Mucosa of gallbladder (tissue), 1 donor: ENCODE data around the gene HOXD12. TPM values are rescaled to one million over a fixed set of nuclear protein-coding genes. Genes with fewer than 3 reads are reported as not detected.

ENCODE experiments used
- DNase-seq: peaks from one replicate; pipeline ENCODE4 v3.0.0-alpha.2; 2020; ENCODE audit warnings: low spot score
- total RNA-seq: library from RNA; stranded (reverse); gene quantifications from one replicate; pipeline ENCODE4 v1.2.1, GENCODE V29; 2021
- donor health status: DM: no; HTN: no; CAD: no.

The HOXD12 gene
- total RNA-seq, 1 donor from 2014 or later: not detected

GRCh38 chr2:176105078-176105729 is 5.6 kb downstream of the HOXD12 start:
- no peak for DNase-seq

GRCh38 chr2:176105730-176106580 is 6.4 kb downstream of the HOXD12 start:
- DNase-seq: no peak

- no peak for DNase-seq
These were observed 7.3 kb downstream of the HOXD12 start, which contains the start of gene HOXD11 for GRCh38 chr2:176106581-176107539. Gene HOXD11, plus strand, starts transcription at chr2:176107280. Its CDS starts 76 bp downstream, at chr2:176107356.

DNA sequence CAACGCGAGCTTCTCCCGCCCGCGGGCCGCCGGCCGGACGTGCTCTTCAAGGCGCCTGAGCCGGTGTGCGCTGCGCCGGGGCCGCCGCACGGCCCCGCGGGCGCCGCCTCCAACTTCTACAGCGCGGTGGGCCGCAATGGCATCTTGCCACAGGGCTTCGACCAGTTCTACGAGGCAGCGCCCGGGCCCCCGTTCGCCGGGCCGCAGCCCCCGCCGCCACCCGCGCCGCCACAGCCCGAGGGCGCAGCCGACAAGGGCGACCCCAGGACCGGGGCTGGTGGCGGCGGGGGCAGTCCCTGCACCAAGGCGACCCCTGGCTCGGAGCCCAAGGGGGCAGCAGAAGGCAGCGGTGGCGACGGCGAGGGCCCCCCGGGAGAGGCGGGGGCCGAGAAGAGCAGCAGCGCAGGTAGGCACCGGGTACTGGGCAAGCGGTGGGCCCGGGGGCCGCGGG is 8.2 kb downstream of the HOXD12 start:
- DNase-seq: no peak

- no peak for DNase-seq
These were observed 9.8 kb downstream of the HOXD12 start for GRCh38 chr2:176109192-176109901.

DNA sequence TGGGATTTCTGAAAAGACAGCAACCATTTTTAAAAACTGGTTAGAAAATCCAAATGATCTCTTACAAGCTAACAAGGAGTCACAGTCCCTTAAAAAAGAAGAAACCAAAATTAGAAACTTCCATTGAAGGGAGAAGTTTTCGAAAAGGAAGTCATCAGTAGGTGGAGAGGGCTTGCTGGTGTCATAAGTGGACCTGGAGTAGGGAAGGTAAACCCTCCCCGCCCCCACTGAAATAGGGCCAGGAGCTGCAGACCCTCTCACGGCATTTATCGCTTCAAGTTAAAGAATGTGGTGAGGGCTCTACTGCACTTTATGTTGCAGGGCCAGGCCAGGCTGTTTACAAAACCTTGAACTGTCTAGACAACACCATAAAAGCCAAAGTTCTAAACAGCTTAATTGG is 10.4 kb downstream of the HOXD12 start:
- no peak for DNase-seq

DNA sequence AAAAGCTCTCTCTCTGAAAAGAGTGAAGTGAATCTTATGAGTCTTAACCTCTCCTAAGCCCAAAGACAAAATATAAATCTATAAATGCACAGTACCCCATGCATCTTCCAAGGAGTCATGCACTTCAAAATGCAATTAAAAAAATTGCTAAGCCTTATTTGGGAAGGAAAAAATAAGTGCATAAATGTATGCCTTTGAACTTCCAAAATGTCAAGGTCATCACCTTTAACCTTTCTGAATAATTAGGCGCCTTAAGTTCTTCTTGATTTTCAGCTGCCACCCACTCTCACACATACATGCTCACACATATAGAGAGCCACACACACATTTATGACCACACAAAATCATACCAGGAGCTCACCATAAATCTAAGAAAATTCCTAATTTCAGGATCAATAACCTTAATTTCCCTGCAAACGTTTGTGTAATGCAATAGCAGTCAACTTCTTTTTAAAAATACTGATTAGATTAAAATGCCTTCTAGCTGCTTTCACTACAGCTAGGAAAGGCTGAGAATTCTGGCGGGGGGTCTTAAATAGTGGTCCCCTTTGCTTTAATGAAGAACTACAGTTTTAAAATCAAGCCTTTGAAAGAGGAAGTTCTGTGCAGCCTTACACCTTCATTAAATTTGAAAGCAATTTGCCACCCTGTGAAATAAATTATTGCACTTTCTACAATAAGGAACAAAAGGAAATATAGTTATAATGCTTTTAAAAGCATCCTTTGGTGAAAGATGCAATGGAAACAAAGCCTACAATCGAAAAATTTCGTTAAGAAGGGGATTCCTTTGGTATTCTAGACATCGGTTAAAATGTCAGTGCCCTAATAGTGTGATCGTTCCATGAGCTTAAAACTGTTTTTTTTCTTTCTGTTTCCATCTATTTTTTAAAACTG is 11.1 kb downstream of the HOXD12 start:
- no peak for DNase-seq

- DNase-seq: no peak
These were observed 11.7 kb downstream of the HOXD12 start for GRCh38 chr2:176111309-176111663.

GRCh38 chr2:176111846-176112374 is 12.3 kb downstream of the HOXD12 start:
- no peak for DNase-seq

- no peak for DNase-seq
These were observed 13.0 kb downstream of the HOXD12 start for GRCh38 chr2:176112375-176113302.

DNA sequence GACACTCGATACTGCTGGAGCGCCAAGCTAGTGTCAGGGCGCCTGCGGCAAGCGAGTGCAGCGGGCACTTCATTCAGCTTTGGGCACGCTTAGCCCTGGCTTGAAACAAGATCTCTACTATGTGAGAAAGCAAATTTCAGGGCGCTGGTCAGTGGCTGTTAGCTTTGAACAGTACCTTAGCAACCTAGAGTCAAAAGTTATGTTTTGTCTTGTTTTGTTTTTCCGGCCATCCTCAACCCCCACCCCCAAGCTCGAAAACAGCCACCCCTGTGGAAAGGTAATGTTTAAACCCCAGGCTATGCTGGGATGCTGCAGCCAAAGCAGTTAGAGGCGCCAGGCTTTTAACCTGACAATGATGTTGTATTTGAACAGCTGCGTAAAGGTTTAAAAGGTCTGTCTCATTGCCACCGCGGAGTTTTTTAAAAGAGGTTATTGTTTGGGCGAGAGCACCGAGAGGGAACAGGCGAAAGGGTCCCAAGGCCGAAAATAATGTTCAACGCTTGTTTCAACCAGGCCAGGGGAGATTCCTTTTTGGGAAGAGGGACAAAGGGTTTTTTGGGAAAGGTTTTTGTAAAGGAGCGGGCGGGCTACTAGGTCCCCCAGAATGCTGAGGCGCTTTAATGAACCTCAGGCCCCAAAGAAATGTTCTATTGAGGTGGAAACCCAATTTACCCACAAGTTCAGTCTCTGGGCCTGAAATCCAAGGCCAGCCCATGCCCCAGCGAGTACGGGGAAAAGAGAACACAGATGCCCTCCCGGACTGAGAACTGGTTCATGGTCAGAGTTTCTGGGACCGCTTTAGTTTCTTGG is 14.7 kb downstream of the HOXD12 start:
- no peak for DNase-seq

DNA sequence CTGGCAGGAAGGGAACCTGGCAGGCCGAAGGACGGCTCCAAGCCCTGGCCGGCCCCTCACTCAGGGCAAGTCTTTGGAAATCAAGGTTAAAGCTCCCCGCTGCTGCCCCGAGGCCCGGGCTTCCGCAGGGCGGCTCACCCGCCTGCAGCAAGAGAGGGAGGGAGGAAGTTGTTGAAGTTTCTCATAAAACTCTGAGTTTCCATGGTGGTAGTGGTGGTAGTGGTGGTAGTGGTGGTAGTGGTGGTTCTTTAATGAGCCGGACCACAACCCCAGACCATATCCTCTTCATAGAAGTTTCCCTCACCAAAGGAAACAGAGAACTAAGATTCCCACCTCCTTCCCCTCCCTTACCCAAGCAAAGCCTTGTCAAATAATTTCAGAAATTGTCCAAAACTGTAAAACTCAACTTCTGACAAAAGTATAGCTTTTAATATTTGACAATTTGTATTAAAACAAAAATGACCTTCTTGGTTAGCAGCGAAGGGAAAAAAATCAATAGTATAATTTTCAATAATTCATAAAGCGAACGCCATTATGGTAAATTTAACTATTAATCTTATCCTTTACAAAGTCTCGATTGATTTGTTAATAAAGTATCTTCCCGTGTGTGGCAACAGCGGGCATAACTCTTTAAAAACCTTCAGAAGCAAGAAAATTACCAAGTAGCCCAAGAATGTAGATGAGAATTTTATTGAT is 15.5 kb downstream of the HOXD12 start:
- no peak for DNase-seq

DNA sequence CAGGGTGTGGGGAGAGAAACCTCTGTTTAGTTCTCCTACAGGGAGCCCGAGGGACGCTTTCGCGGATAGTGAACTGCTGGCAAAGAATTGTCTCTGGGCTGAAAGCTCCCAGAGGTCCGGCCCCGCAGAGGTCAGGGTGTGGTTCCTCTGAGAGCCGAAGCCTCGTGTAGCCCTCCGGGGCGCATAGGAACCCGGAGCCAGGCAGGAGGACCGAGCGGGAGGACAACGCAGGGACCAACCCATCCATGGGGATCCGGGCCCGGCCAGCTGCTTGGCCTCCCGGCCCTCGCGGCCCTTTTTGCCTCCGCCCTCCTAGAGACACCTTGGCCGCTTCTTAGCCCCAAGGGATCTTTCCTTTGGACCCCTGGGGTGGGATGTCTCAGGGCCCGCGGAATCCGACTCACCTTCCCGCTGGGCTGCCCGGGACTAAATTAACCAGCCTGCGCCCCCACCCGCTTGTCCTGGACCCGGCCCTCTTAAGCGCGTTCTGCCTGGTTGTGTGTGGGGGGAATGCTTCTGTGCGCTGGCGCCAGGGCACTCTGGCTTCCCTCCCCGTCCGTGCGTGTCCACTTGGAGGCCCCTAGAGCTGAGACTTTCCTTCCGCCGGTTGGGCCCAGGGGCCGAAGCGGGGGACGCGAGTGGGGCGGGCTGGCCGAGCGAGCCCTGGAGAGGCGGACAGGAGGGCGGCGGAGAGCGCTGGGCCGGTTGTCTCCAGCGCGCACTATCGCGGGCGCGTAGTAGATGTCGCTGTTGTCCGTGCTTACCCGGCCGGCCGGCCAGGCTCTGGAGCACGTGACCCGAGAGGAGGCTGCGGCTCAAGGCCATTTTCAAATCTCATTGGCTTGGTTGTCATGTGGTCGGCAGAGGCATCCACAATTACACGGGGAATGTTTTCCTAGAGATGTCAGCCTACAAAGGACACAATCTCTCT is 16.6 kb downstream of the HOXD12 start, which contains the start of gene HOXD10:
Gene HOXD10, plus strand, starts transcription at position 896 of the 931 bp plus-strand sequence. CDS start 56 bp downstream, outside the sequence.
- DNase-seq: no peak

DNA sequence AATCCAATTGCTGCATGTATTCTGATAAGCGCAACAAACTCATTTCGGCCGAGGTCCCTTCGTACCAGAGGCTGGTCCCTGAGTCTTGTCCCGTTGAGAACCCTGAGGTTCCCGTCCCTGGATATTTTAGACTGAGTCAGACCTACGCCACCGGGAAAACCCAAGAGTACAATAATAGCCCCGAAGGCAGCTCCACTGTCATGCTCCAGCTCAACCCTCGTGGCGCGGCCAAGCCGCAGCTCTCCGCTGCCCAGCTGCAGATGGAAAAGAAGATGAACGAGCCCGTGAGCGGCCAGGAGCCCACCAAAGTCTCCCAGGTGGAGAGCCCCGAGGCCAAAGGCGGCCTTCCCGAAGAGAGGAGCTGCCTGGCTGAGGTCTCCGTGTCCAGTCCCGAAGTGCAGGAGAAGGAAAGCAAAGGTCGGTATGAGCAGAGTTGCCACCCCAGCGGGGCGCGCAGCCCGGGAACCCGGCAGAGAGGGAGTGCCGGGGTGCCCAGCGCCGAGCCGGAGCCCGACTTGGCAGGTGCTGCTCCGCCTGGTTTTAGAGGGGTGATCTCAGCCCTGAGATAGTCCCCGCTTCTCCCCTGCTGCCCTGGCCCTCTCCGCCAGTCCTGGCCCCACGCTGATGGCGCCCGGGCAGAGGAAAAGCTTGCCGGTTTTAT is 17.7 kb downstream of the HOXD12 start:
- DNase-seq: no peak

DNA sequence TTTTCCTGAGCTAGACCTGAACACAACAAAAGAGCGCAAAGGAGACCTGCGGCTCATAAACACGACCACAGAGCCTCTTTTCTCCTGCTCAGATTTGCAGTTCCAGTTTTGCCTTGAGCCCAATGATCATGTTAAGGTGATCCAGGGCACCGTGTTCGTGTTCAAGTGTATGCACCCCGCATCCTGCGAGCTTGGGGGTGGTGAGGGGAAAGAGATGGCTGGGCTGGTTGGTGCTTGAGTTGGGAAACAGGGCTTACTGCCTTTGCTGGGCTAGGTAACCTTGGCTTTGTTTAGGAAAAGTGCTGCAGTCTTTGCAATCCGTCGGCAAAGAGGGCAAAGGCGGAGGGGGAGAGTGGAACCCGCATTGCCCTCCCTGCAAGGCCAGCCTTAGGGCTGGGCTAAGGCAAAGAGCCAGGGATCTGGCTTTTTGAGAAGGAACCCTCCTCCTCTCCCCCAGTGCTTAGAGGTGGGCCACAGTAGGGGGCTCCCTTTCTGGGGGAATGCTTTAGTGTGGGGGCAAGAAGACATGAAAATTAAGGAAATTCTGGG is 18.3 kb downstream of the HOXD12 start:
- DNase-seq: no peak
